Coronary artery (tissue), 2 donors: ENCODE results near the gene QRICH2.

Experiments used
- DNase-seq: peaks from one replicate; pipeline ENCODE4 v3.0.0-alpha.2; 2017; ENCODE audit warnings: low spot score
- H3K27ac ChIP-seq, 2 donors: fragments of 200-600 bp; sonication (generic); one replicate each; pipeline ENCODE4 v1.5.1; 2016 to 2019
- H3K4me3 ChIP-seq: fragments of 200-600 bp; sonication (generic); 2 replicates; pipeline ENCODE4 v1.5.1; 2016; ENCODE audit warnings: mild to moderate bottlenecking, moderate library complexity
- CTCF ChIP-seq: fragments of 200-600 bp; sonication (generic); IDR thresholded peaks from one replicate; pipeline ENCODE4 v1.5.1; 2019; ENCODE audit warnings: antibody characterized with exemption

The QRICH2 gene

GRCh38 chr17:76327696-76328095 is 19.6 kb upstream of the QRICH2 start:
- TF ChIP-seq CTCF = no peak
- no peak overlapping the region for H3K27ac ChIP-seq
- no peak overlapping the region for H3K4me3 ChIP-seq
- DNase-seq = no peak

DNA sequence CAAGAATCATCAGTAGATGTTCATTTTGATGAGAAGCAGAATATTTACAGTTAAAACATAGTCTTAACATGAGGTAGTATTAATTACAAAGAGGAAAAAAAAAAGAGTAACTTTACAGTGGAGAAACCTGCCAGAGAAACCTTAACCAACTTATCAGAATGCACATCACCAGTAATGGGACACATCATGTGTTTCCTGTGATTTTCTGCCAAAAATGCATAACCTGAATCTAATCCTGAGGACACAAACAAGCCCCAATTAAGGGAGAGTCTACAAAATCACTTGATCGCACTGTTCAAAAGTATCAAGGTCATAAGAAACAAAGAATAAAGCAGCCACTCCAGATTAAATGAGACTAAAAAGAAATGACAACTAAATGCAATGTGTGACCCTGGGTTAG is 18.2 kb upstream of the QRICH2 start:
- no peak for TF ChIP-seq CTCF
- H3K27ac ChIP-seq = no peak overlapping the region
- H3K4me3 ChIP-seq = no peak overlapping the region
- no peak for DNase-seq

DNA sequence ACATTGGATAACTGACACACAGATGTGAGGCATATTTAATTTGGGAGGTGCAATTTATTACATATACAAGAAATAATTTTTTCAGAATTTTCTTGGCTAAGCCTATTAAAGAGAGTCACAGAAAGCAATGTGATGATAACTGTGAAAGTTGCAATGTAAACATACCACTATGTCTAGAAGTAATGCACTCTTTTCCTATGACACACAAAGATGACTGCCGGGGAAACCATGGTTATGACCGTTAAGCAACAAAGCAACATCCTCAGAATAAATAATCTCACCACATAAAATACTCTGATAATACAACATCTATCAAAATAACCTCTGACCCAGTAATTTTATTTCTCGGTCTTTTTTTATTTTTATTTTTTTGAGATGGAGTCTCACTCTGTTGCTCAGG is 10.5 kb upstream of the QRICH2 start:
- Histone ChIP-seq H3K4me3 (no peak overlapping the region), H3K27ac (no peak overlapping the region)
- no peak for DNase-seq
- TF ChIP-seq CTCF = no peak

DNA sequence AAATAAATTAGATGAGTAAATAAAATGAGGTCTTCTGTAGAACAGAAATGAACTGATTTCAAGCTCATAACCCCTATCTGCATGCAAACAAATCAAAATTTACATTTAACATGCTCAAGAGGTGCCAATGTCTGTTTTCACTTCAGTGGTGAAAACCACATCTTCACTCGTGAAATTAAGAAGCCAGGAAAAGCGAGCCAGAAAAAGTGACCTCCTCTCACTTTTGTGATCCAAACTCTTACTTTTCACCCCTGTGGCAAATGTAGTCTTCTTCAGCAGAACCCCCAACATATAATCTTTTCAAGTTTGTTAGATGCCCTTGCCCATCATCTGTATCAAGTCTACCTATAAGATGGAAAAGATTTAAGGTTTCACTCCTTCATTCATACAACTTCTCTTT is 9.5 kb upstream of the QRICH2 start:
- no peak for DNase-seq
- H3K4me3 ChIP-seq = no peak overlapping the region
- TF ChIP-seq CTCF = no peak
- H3K27ac ChIP-seq = no peak overlapping the region

DNA sequence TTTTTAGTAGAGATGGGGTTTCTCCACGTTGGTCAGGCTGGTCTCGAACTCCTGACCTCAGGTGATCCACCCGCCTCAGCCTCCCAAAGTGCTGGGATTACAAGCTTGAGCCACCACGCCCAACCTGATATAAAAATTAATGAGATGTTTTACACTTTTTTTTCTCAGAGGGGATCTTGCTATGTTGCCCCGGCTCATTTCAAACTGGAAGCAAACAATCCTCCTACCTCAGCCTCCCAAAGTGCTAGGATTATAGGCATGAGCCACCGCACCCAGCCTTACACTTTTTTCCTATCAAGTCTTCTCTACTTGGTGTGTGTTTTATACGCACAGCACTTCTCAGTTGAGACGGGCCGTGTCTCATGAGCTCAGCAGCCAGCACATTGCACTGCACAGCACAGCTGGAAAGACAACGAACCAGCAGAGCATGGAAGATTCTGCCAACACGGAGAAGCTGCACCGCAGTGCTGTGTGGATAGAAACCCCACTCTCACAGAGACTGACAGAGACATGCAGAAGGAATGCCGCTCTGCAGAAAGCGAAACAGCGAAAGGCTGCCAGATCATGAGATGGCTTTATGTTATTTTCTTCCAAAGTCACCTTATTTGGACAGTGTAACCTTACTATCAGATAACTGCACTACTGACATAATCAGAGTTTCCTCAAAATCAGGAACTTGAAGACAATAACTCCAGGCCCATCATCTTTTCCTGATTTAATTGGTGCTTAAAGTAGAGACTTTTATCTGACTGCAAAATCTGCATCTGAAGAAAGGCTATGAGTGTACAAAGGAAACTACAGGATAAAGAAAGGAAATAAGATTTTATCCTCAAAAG is 6.5 kb upstream of the QRICH2 start:
- DNase-seq = no peak
- TF ChIP-seq CTCF = no peak
- Histone ChIP-seq H3K27ac (no peak overlapping the region), H3K4me3 (no peak overlapping the region)

- TF ChIP-seq CTCF = no peak
- no peak for DNase-seq
- no peak overlapping the region for H3K4me3 ChIP-seq
- H3K27ac ChIP-seq = no peak overlapping the region
Observed at GRCh38 chr17:76312735-76313134, 4.7 kb upstream of the QRICH2 start.

DNA sequence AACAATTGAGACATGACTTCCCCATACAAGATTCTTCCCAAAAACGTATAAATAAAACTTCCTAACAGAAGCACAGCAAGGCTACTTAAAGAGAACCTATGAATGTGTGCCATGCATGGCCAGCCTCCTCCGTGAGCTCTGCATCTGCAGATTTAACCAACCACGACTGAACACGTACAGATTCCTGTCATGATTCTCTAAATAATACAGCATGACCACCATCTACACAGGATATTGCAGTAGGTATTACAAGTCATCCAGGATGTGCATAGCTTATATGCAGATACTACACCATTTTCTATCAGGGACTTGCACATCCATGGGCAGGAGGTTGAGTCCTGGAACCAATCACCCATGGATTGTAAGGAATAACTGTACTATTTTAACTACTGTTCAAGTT is 1.4 kb upstream of the QRICH2 start:
- Histone ChIP-seq H3K4me3 (no peak overlapping the region), H3K27ac (no peak overlapping the region)
- no peak for DNase-seq
- TF ChIP-seq CTCF = no peak
